ENCODE data around the gene PLK5. TPM values are rescaled to one million over a fixed set of nuclear protein-coding genes. Genes with fewer than 3 reads are reported as not detected.

PLK5 gene
- total RNA-seq, 4 donors from 2014 or later: not detected

- DNase-seq: no peak
- Histone ChIP-seq H3K27me3 (no peaks in the 10 kb centered on the region), H3K27ac (no peak overlapping the region), H3K9me3 (no peaks in the 10 kb centered on the region), H3K36me3 (peaks cover 0 to 24% (median 9%) of the 10 kb centered on the region in 4 donors), H3K4me1 (peaks cover 0 to 6% (median 0%) of the 10 kb centered on the region in 4 donors), H3K4me3 (no peak overlapping the region)
- no peak for TF ChIP-seq POLR2AphosphoS5 (IDR thresholded peaks at IDR 0.05)
- 88% methylated on average over 37 of the region's 41 CpGs; no CpG with 5 or more reads in 1 of the 2 donors for WGBS, 2 donors (ENCODE audit: low coverage in 1 of 2)
- in situ Hi-C loops (cut with MboI; ENCODE audit: low pct_ligation_motif_present in 1 of 4, low pct_unique_long_range_greater_than_20kb in 1 of 4, low sequenced_read_pairs in 3 of 4): no loop called here
- intact Hi-C loops (cut with DNase I; ENCODE audit: low total_unique reads): no loop called here
These were observed 53.4 kb downstream of the PLK5 start for GRCh38 chr19:1577090-1577928.

- 94% methylated on average over 49 of the region's 49 CpGs; no CpG with 5 or more reads in 1 of the 2 donors for WGBS, 2 donors (ENCODE audit: low coverage in 1 of 2)
- Histone ChIP-seq H3K4me3 (no peak overlapping the region), H3K27ac (no peak overlapping the region), H3K9me3 (no peaks in the 10 kb centered on the region), H3K36me3 (peaks cover 0 to 29% (median 9%) of the 10 kb centered on the region in 4 donors), H3K4me1 (peaks cover 0 to 6% (median 0%) of the 10 kb centered on the region in 4 donors), H3K27me3 (no peaks in the 10 kb centered on the region)
- intact Hi-C loops (cut with DNase I; ENCODE audit: low total_unique reads) (no loop called here), in situ Hi-C loops (cut with MboI; ENCODE audit: low pct_ligation_motif_present in 1 of 4, low pct_unique_long_range_greater_than_20kb in 1 of 4, low sequenced_read_pairs in 3 of 4) (no loop called here)
- TF ChIP-seq POLR2AphosphoS5 (IDR thresholded peaks at IDR 0.05) (no peak), CTCF (IDR thresholded peaks at IDR 0.05) (no peak), POLR2A (IDR thresholded peaks at IDR 0.05) (no peak), EP300 (IDR thresholded peaks at IDR 0.05; ENCODE audit: low read depth) (no peak)
- DNase-seq: no peak
These were observed 54.2 kb downstream of the PLK5 start for GRCh38 chr19:1577929-1578618.

GRCh38 chr19:1579222-1579621 lies 55.3 kb downstream of the PLK5 start:
- TF ChIP-seq POLR2A (IDR thresholded peaks at IDR 0.05) (no peak), CTCF (IDR thresholded peaks at IDR 0.05) (no peak), EP300 (IDR thresholded peaks at IDR 0.05; ENCODE audit: low read depth) (no peak), POLR2AphosphoS5 (IDR thresholded peaks at IDR 0.05) (no peak)
- H3K27me3 ChIP-seq: no peaks in the 10 kb centered on the region
- in situ Hi-C loops (cut with MboI; ENCODE audit: low pct_ligation_motif_present in 1 of 4, low pct_unique_long_range_greater_than_20kb in 1 of 4, low sequenced_read_pairs in 3 of 4): no loop called here
- intact Hi-C loops (cut with DNase I; ENCODE audit: low total_unique reads): no loop called here
- no peak overlapping the region for H3K27ac ChIP-seq
- no peak for DNase-seq
- no peaks in the 10 kb centered on the region for H3K4me1 ChIP-seq
- H3K9me3 ChIP-seq: no peaks in the 10 kb centered on the region
- 97% methylated on average over 20 of the region's 20 CpGs; no CpG with 5 or more reads in 1 of the 2 donors for WGBS, 2 donors (ENCODE audit: low coverage in 1 of 2)
- peaks cover 0 to 29% (median 12%) of the 10 kb centered on the region in 4 donors for H3K36me3 ChIP-seq
- H3K4me3 ChIP-seq: no peak overlapping the region

- Histone ChIP-seq H3K36me3 (peaks cover 0 to 29% (median 13%) of the 10 kb centered on the region in 4 donors), H3K9me3 (no peaks in the 10 kb centered on the region), H3K27me3 (no peaks in the 10 kb centered on the region), H3K4me1 (no peaks in the 10 kb centered on the region), H3K4me3 (no peak overlapping the region), H3K27ac (no peak overlapping the region)
- 95% methylated on average over 20 of the region's 20 CpGs; no CpG with 5 or more reads in 1 of the 2 donors for WGBS, 2 donors (ENCODE audit: low coverage in 1 of 2)
- no peak for DNase-seq
- TF ChIP-seq POLR2AphosphoS5 (IDR thresholded peaks at IDR 0.05) (no peak), EP300 (IDR thresholded peaks at IDR 0.05; ENCODE audit: low read depth) (no peak), POLR2A (IDR thresholded peaks at IDR 0.05) (no peak), CTCF (IDR thresholded peaks at IDR 0.05) (no peak)
- intact Hi-C loops (cut with DNase I; ENCODE audit: low total_unique reads): no loop called here
- in situ Hi-C loops (cut with MboI; ENCODE audit: low pct_ligation_motif_present in 1 of 4, low pct_unique_long_range_greater_than_20kb in 1 of 4, low sequenced_read_pairs in 3 of 4): no loop called here
These were observed 56.5 kb downstream of the PLK5 start for GRCh38 chr19:1580382-1580781.

Measured in transverse colon (tissue), 4 donors.